WI38 (cell line): ENCODE results near the gene INPP4B.

ENCODE experiments used
- H3K4me3 ChIP-seq: 2 replicates; pipeline ENCODE4 v1.5.1; 2011; ENCODE audit warnings: low read depth, mild to moderate bottlenecking, control low read depth, low read length
- CTCF ChIP-seq: IDR thresholded peaks from 2 replicates; pipeline ENCODE4 v1.5.1; 2012; ENCODE audit warnings: low read depth, mild to moderate bottlenecking, control low read depth, low read length

INPP4B gene

DNA sequence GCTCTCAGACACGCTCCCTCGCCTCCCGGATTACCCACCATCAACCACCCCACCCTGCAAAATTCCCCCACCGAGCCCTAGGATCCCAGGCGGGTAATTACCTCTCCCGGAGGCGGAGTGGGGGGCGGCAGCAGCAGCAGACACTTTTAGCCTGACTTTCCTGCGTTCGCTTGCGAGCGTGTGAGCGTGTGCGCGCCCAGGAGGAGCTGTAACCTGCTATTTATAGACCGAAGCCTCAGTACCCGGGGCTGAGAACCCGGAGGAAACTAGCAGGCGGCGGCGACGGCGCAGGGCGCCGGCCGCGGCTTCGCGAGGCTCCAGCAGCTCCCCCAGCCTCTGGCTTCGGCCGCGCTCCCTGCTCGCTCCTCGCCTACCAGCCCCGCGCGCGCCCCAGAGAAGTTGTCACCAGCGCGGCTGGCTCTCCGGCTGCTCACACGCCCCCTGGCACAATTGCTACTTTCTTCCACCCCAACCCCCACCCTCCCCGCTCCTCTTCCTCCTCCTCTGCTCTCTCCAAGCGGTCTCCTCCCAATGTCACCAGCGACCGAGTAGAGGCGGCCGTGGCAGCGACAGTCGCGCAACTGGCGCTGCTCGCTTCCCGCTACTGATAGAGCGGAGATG, at the start of gene INPP4B:
INPP4B (minus strand) TSS at position 194 of the 621 bp plus-strand sequence.
- peak within 1 kb of the TSS; percentile 82 for H3K4me3 ChIP-seq
- no peak for TF ChIP-seq CTCF

DNA sequence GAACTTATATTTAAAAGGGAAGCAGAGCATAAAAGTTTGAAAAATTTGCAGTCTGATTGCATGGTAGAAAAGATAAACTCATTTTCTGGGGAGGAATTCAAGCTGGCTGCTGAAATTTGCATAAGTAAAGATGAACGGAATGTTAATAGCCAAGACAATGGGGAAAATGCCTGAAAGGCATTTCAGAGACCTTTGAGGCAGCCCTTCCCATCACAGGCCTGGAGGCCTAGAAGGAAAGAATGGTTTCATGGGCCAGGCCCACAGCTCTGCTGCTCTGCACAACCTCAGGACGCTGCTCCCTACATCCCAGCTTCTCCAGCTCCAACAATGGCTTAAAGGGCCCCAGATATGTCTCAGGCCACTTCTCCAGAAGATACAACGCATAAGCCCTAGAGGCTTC, 46.9 kb upstream of the INPP4B start:
- no peak for TF ChIP-seq CTCF
- no peak overlapping the region for H3K4me3 ChIP-seq

- TF ChIP-seq CTCF, result no peak
- H3K4me3 ChIP-seq, result no peak overlapping the region
These were observed 40.5 kb upstream of the INPP4B start for GRCh38 chr4:142886566-142886965.

GRCh38 chr4:142883040-142883832, 37.1 kb upstream of the INPP4B start:
- no peak overlapping the region for H3K4me3 ChIP-seq
- TF ChIP-seq CTCF, result peak; percentile 8; the same call in 1 of the 2 replicates

- no peak overlapping the region for H3K4me3 ChIP-seq
- no peak for TF ChIP-seq CTCF
These were observed 36.1 kb upstream of the INPP4B start for GRCh38 chr4:142882159-142882558.

DNA sequence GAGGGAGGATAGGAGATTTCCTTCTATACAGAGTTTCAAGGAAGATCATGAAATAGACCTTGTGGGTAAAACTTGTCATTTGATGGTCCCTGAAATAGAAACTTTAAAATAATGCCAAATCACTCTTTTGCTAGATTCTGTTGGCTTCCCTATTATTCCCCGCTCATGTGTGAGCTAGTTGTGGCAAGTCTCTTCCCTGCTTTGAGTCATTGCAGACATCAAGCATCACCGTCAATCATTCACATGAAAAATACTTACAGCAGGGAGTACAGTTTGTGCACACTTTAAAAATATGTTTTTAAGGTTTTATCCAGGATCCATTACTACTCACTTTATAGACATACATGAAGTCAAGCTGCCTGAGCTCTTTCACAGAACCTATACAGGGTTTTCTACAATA, 35.2 kb upstream of the INPP4B start:
- H3K4me3 ChIP-seq, result no peak overlapping the region
- no peak for TF ChIP-seq CTCF

GRCh38 chr4:142875117-142875516, 29.0 kb upstream of the INPP4B start:
- no peak overlapping the region for H3K4me3 ChIP-seq
- no peak for TF ChIP-seq CTCF
